Upper lobe of right lung (tissue), 1 donor: ENCODE measurements around the gene ZNF33B. TPM values are rescaled to one million over a fixed set of nuclear protein-coding genes. Genes with fewer than 3 reads are reported as not detected.

Source experiments
- ATAC-seq: fragments of 200-7000 bp; cut with Tn5 transposase; one replicate; pipeline ENCODE4 v1.9.1; 2020; ENCODE audit warnings: mild to moderate bottlenecking, moderate library complexity
- DNase-seq: peaks from one replicate; pipeline ENCODE4 v3.0.0-alpha.2; 2020
- H3K27ac ChIP-seq: fragments of 200-600 bp; one replicate; pipeline ENCODE4 v1.8.0; 2022
- H3K27me3 ChIP-seq: fragments of 200-600 bp; one replicate; pipeline ENCODE4 v1.8.0; 2022; ENCODE audit warnings: mild to moderate bottlenecking
- H3K36me3 ChIP-seq: fragments of 200-600 bp; one replicate; pipeline ENCODE4 v1.8.0; 2022
- H3K4me1 ChIP-seq: fragments of 200-600 bp; one replicate; pipeline ENCODE4 v1.8.0; 2022
- H3K4me3 ChIP-seq: fragments of 200-600 bp; one replicate; pipeline ENCODE4 v1.8.0; 2022; ENCODE audit warnings: mild to moderate bottlenecking
- H3K9me3 ChIP-seq: fragments of 200-600 bp; one replicate; pipeline ENCODE4 v1.8.0; 2022
- intact Hi-C: fragments of 100-400 bp; cut with DNase I; formaldehyde crosslinking; loops from one replicate; pipeline ENCODE4 v1.11.0; 2022
- total RNA-seq: library from RNA; stranded (reverse); fragmentation: NEBNext Ultra II Directional; extraction: Animal tissue kit (Norgen Biotek cat#: 25700); gene quantifications from one replicate; pipeline ENCODE4 v1.2.1, GENCODE V29; 2021
- TF ChIP-seq, protein P1 (sequence below): fragments of 200-600 bp; IDR thresholded peaks from one replicate; pipeline ENCODE4 v1.8.0; 2022; ENCODE audit warnings: antibody characterized with exemption
- donor health status: DM: no; HTN: yes; CAD: no; lungs with severe emphysema.

Gene ZNF33B
- total RNA-seq, 1 donor from 2014 or later = 31.5 TPM

DNA sequence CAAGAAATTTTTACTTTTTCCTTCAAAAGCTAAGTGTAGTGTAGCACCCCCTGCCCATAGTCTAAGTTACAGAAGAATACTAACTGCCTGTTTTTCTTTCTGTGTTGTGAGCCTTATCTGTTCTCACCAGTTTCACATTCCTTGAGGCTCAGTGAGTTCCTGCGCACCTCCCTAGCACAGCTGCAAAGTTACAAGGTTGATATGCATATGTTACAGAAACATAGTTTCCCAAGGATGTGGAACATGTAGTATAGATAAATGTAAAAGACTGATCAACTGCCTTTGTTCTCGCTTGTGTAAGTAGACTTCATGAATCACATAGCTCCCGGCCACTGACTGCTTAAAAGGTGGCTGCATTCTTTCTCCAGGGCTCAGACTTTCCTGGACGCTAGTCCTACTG lies 6.7 kb upstream of the ZNF33B start:
- ATAC-seq (no peak), DNase-seq (no peak)
- H3K9me3 ChIP-seq = no peaks in the 10 kb centered on the region
- no peak overlapping the region for H3K27ac ChIP-seq
- H3K4me1 ChIP-seq = no peaks in the 10 kb centered on the region
- TF ChIP-seq, protein P1, sequence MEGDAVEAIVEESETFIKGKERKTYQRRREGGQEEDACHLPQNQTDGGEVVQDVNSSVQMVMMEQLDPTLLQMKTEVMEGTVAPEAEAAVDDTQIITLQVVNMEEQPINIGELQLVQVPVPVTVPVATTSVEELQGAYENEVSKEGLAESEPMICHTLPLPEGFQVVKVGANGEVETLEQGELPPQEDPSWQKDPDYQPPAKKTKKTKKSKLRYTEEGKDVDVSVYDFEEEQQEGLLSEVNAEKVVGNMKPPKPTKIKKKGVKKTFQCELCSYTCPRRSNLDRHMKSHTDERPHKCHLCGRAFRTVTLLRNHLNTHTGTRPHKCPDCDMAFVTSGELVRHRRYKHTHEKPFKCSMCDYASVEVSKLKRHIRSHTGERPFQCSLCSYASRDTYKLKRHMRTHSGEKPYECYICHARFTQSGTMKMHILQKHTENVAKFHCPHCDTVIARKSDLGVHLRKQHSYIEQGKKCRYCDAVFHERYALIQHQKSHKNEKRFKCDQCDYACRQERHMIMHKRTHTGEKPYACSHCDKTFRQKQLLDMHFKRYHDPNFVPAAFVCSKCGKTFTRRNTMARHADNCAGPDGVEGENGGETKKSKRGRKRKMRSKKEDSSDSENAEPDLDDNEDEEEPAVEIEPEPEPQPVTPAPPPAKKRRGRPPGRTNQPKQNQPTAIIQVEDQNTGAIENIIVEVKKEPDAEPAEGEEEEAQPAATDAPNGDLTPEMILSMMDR = no peak
- H3K36me3 ChIP-seq = no peaks in the 10 kb centered on the region
- H3K4me3 ChIP-seq = no peak overlapping the region
- no peaks in the 10 kb centered on the region for H3K27me3 ChIP-seq
- intact Hi-C loops = no loop called here

DNA sequence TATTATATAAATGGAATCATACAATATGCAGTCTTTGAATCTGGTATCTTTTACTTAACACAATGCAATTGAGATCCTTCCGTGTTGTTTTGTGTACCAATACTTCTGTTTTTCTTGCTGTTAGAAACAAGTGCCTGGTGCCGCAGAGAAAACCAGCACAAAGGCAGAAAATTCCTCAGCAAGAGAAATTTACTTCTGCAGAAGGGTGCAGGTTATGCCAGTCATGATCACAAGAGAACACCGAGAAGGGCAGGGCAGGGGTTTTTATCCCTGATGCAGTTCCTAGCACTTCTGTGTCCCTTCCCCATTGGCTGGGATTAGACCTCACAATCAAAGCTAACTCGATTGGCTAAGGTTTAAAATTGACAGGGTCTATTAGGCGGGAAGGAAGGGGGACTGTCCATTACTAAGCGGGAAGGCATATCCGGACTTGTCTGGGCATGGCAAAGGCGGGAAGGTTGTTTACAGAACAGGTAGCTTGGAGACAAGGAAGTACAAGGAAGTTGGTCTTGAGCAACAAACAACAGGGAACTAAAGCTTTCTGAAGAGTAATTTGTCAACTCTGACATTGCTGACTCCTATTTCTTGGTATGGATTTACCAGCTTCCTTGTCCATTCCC lies 2.4 kb upstream of the ZNF33B start:
- H3K4me1 ChIP-seq = peaks cover 3% of the 10 kb centered on the region
- ATAC-seq (no peak), DNase-seq (no peak)
- no peak overlapping the region for H3K27ac ChIP-seq
- no peak overlapping the region for H3K4me3 ChIP-seq
- H3K27me3 ChIP-seq = no peaks in the 10 kb centered on the region
- H3K9me3 ChIP-seq = no peaks in the 10 kb centered on the region
- no peaks in the 10 kb centered on the region for H3K36me3 ChIP-seq
- TF ChIP-seq, protein P1 = no peak
- intact Hi-C loops = no loop called here

DNA sequence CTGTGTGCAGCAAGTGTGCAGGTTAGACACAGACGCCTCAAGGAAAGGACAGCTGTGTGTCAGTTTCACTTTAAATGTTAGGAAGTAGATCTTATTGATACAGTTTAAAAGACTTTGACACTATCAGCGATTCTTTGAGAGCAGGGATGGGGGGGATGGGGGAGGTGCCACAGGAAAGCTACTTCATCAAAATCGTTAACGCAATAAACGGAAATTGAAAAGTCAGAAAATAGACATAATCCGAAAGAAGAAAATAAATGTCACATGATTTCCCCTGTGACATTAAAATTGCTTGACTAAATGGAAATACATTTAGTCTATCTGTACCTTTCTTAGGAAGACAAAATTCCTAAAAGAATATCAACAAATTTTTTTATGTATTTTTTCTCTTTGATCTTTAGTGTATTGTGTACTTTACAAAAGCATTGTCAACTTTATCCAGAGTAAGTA lies 476 bp upstream of the ZNF33B start:
- TF ChIP-seq, protein P1 = no peak
- Histone ChIP-seq H3K27me3 (no peaks in the 10 kb centered on the region), H3K4me3 (peak overlapping the region; percentile 68), H3K27ac (peak overlapping the region; percentile 98), H3K4me1 (peaks cover 3% of the 10 kb centered on the region), H3K36me3 (no peaks in the 10 kb centered on the region), H3K9me3 (no peaks in the 10 kb centered on the region)
- ATAC-seq (no peak), DNase-seq (no peak)
- intact Hi-C loops = no loop called here

DNA sequence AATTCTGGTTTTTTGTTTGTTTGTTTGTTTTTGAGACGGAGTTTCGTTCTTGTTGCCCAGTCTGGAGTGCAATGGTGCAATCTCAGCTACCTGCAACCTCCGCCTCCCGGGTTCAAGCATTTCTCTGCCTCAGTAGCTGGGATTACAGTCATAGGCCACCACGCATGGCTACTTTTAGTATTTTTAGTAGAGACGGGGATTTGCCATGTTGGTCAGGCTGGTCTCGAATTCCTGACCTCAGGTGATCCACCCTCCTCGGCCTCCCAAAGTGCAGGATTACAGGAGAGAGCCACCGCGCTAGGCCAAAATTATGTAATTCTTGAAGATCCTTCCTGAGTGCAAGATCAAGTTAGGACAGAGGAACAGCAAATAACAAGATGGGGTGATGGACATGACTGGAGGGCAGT lies 719 bp downstream of the ZNF33B start:
- H3K27ac ChIP-seq = peak overlapping the region; percentile 98
- peak; percentile 63 for DNase-seq
- TF ChIP-seq, protein P1 = no peak
- intact Hi-C loops = no loop called here
- no peaks in the 10 kb centered on the region for H3K9me3 ChIP-seq
- H3K36me3 ChIP-seq = peaks cover 4% of the 10 kb centered on the region
- H3K4me1 ChIP-seq = peaks cover 3% of the 10 kb centered on the region
- peak overlapping the region; percentile 68 for H3K4me3 ChIP-seq
- no peaks in the 10 kb centered on the region for H3K27me3 ChIP-seq
- ATAC-seq = no peak

DNA sequence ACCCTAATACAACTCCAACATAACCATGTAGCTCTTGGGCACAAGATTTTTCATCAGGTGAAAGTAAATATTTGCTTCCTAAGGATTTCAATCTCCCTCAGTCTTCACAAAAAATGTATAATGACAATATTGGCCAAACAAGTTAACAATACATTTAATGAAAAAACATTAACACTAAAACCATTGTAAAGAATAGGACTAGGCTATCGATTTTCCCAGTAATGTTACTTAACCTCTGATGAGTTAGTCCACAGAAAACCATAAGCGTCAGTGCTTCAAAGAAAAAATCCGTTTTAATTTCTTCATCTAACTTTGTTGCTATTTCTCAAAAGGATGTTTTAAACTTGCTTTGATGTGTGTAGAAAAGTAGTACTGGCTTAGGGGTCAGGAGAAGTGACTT lies 1.2 kb downstream of the ZNF33B start:
- Histone ChIP-seq H3K27ac (peak overlapping the region; percentile 98), H3K36me3 (peaks cover 6% of the 10 kb centered on the region), H3K4me1 (peaks cover 3% of the 10 kb centered on the region), H3K9me3 (no peaks in the 10 kb centered on the region), H3K27me3 (no peaks in the 10 kb centered on the region), H3K4me3 (peak overlapping the region; percentile 68)
- TF ChIP-seq, protein P1 = no peak
- no peak for ATAC-seq
- intact Hi-C loops = no loop called here
- no peak for DNase-seq

DNA sequence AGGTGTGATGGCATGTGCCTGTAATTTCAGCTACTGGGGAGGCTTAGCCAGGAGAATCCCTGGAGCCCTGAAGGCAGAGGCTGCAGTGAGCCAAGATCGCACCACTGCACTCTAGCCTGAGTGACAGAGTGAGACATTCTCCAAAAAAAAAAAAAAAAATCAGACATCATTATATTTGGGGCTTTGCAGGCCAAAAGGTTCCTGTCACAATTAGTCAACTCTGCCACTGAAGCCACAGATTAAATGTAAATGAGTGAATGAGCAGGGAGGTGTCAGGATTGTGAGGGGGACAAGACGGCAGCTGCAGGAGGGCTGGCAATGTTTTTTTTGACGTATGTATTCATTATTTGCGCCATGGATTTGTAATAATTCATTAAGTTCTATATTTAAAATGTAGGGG lies 3.3 kb downstream of the ZNF33B start:
- DNase-seq = no peak
- TF ChIP-seq, protein P1 = no peak
- H3K4me3 ChIP-seq = no peak overlapping the region
- H3K27ac ChIP-seq = no peak overlapping the region
- no peaks in the 10 kb centered on the region for H3K27me3 ChIP-seq
- H3K4me1 ChIP-seq = peaks cover 3% of the 10 kb centered on the region
- ATAC-seq = no peak
- intact Hi-C loops = no loop called here
- H3K36me3 ChIP-seq = peaks cover 26% of the 10 kb centered on the region
- no peaks in the 10 kb centered on the region for H3K9me3 ChIP-seq
